ENCODE data around the gene ATXN7L3B.
"Not testable (repeated sequence)": the region's sequence is repeated elsewhere in the genome, so short reads cannot be mapped to it uniquely, and the experiment has no call there.

The ATXN7L3B gene, protein sequence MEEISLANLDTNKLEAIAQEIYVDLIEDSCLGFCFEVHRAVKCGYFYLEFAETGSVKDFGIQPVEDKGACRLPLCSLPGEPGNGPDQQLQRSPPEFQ

DNA sequence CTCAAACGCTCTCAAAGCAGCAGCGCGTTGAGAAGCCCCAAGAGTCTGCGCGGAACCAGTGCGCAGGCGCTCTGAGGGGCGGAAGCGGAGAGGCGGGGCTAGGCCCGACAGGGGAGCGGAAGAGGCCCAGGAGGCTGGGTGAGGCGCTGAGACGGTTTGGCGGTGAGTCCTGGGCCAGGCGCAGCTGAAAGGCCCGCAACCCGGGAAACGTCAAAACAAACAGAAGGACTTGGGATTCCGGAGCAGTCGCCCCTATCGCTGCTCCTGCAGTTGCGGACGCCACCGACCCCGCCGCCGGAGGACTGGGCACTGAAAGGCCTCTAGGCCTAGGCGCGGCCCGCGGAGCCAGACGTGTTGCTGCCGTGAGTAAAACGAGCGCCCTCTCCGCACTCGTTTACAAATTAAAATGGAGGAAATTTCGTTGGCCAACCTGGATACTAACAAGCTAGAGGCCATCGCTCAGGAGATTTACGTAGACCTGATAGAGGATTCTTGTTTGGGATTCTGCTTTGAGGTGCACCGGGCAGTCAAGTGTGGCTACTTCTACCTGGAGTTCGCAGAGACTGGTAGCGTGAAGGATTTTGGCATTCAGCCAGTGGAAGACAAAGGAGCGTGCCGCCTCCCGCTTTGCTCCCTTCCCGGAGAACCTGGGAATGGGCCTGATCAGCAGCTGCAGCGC, at the start of gene ATXN7L3B:
ATXN7L3B (plus strand) TSS at position 129 of the 679 bp plus-strand sequence; CDS start at position 407, 278 bp downstream.
- peak; percentile 69 for DNase-seq (ENCODE audit: low read depth)

DNA sequence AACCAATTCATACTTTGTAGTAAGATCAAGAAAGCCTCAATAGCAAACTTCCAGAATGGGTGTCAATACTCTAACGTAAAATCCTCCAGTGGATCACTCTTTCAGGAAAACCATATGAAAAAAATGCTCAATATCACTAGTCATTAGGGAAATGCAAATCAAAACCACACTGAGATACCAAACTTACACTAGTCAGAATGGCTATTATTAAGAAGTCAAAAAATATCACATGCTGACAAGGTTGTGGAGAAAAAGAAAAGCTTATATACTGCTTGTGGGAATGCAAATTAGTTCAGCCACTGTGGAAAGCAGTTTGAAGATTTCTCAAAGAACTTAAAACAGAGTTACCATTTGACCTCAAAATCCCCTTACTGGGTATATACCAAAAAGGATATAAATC, 49.5 kb upstream of the ATXN7L3B start:
- DNase-seq (ENCODE audit: low read depth): no peak

DNA sequence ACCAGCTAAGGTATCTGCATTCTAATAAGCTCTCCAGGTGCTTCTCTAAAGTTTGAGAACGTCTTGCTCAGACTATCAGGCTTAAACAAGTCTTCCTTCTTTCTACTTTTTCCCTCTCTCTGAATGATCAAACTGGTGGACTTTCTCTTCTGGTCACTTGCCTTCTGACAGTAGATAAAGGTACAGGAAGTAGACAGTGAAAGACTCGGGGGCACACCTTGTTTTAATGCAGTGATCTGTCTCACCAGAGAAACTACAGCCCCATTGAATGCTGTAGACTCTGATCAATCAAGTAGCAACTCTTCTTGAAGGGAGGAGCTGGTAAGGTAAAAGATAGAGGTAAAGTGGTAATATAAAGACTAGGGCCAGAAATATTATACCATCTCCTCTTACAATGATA, 48.1 kb upstream of the ATXN7L3B start:
- DNase-seq (ENCODE audit: low read depth): no peak

DNA sequence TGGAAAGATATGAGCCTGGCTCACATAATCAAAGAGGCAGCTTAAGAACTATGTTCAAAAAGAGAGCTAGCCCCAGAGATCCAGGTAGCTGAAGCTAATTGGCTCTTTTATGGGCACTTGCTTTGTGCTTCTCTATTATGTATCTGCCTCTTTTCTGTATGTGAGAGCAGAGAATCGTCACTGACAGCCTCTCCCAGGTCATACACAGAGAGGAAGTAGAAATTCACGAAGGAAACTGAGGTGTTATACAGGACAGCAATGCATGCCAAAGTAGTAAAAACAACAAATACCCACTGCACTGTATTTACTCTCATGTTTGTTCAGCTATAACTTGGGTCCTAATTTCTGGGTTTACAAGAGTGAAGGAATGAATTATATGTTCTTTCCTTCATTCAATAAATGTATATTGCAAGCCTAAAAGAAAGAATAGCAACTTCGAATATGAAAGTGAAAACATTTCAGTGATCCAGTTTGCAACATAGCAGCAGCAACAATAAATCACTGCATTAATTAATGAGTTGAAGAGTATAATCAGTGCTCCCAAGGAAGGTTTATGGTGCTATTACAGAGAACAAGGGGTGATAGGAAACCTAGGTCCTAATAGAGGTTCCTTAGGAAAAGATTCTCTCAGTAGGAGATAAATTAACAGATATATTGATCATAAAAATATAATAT, 47.1 kb upstream of the ATXN7L3B start:
- DNase-seq (ENCODE audit: low read depth): no peak

DNA sequence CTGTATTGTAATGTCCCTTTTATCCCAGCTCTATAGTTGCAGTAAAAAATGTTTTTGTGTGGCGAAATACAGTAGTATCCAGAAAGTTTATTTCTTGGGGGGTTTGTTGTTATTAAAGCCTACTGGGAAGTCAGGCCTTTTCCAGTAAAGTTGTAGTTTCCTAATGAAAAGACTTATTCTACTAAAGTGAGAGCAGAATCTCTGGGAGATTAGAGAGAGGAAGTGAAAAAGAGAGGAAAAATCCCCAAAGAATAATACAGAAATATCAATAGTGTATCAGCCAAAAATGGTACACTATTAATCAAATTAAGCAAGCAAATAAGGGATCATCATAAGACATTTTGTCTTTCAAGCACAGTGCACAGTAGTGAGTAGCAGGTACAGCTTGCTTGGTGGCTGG, 46.3 kb upstream of the ATXN7L3B start:
- no peak for DNase-seq (ENCODE audit: low read depth)

DNA sequence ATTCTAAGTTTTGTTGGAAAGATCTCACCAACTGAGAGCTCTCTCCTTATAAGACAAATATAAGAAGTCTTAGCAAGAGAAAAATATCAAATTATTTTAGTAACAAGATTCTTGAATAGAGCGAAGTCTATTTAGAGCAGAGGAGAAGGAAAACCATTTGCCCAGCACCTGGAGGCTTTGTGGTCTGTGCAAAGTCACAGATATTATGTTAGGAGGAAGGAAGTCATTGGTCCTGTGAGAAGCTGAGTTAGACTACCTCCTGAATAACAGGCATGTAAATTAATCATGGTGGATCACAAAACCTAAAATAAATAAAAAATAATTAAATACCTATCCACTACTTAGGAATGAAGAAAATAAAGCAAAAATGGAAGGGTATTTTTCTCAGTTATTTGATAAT, 38.4 kb upstream of the ATXN7L3B start:
- DNase-seq (ENCODE audit: low read depth): no peak

DNA sequence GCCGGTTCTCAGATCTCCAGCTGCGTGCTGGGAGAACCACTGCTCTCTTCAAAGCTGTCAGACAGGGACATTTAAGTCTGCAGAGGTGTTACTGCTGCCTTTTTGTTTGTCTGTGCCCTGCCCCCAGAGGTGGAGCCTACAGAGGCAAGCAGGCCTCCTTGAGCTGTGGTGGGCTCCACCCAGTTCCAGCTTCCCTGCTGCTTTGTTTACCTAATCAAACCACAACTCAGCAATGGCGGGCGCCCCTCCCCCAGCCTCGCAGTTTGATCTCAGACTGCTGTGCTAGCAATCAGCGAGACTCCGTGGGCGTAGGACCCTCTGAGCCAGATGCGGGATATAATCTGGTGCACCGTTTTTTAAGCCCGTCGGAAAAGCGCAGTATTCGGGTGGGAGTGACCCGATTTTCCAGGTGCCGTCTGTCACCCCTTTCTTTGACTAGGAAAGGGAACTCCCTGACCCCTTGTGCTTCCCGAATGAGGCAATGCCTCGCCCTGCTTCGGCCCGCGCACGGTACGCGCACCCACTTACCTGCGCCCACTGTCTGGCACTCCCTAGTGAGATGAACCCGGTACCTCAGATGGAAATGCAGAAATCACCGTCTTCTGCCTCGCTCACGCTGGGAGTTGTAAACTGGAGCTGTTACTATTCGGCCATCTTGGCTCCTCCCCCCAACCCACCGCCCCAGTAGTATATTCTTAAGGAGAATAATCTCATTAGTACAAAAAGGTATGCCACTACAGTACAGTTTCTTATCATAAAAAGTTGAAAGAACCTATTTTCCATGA, 28.6 kb upstream of the ATXN7L3B start:
- not testable (repeated sequence) for DNase-seq (ENCODE audit: low read depth)

DNA sequence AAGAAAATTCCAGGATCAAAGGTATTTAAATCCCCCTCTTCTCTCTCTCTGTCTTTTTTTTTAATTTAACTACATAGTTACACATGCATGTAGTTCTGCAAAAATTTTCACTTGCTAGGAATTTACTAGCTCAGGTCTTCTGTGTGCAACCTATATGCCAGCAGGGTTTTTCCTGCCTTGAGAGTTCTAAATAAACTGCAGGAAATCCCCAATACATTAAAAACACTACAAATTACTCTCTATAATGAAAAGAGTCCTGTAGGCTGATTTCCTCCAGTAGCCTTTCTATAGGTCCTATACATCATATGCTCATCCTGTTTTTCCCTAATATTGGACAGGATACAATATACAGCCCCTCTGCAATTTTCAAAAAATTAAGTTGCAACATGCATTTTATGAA, 27.7 kb upstream of the ATXN7L3B start:
- DNase-seq (ENCODE audit: low read depth): no peak

DNA sequence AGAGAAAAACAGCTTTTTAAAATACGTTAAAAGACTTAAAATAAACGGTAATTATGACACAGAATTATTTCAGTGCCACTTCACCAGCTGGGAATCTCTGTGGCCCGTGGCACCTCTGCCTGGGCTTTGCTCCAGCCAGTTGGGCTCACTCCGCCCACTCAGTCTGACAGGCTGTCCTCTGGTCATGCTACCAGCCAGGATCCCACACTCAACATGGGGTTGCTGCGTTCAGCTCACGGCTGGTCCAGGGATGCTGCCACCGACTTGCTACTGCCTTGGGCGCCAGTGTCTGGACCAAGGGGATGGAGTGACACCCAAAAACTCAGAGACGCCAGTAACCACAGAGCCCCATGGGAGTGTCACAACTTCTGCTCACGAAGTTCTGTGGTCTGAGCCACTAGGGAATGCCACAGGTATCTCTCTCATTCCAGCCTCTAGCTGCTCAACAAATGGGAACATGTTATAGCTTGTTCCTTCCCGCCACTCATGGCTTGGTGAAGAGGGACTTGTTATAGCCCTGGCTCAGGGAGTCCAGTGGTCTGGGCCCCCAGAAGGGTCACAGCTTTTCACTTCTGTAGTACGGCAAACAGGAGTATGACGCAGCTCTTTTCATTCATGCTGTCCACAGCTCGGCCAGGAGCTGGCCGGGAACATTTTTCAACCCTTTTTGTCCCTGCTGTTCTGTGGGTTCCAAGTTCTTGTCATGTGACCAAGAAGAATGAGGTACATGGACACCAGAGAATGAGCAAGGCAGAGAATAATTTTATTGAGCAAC, 23.4 kb upstream of the ATXN7L3B start:
- no peak for DNase-seq (ENCODE audit: low read depth)

DNA sequence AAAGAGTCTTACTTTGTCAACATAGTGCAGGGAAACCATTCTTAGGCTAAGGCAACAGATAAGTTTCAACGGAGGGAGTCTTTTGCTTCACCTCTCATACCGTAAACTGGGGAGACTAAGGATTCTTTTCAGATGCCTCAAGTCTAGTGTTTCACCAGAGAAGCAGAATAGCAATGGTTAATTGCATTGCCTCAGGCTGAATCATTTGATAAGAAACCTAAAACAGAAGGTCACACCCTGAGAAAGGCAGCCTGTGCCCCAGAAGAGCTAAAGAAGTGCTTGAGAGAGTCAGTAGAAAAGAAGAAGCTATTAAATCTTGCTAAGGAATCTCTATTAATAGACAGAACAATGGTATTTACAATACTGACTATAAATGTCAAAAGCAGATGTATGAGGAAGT, 21.8 kb upstream of the ATXN7L3B start:
- no peak for DNase-seq (ENCODE audit: low read depth)

DNA sequence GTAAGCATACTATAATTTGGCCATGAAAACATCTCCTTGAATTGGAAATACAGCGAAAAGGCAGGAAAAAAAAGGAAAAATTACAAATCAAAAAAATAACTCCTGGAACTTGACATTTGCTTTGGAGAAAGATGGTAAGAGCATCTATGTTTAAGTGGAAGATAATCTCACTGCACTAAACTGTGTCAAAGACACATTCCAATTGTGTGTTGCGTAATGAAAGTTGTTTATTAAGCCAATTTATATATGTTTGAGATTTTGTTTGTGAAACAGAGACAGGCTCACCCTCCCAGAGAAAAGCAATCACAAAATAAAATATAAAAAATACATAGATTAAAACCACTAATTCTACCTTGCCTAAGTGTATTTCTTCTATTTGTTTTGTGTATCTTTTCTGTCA, 11.1 kb upstream of the ATXN7L3B start:
- DNase-seq (ENCODE audit: low read depth): no peak

DNA sequence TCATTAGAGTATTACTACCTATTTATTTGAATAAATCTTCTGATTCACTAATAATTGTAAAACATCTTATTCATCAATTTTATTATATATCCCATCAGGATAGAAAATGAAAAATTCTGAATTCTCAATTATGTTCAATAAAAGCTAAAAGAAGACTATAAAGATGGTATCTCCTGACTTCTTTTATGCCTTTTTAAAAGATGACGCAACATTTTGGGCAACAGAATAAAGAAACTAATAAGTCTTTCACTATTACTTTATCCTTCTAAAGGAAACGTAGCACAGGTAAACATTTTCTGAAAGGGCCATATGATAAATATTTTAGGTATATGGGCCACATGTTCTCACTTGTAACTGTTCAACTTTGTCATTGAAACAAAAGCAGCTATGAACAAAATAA, 10.1 kb upstream of the ATXN7L3B start:
- DNase-seq (ENCODE audit: low read depth): no peak

DNA sequence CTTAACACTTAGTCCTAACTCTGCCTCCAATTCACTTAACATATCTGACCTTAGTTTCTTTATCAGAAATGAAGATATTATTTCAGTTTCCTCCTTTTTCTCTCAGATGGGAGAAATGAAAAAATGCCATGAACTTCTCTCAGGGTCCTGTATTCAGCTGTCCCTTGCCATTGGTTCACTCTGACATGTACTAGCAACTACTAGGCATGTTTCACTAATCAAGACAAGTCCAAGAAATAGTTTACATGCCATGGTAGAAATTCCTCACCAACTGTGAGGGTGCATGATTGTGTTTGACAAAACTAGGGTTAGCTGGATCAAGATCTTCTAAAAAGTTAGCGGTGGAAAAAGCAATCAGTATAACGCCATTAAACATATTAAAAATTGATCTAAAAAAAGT, 7.0 kb upstream of the ATXN7L3B start:
- DNase-seq (ENCODE audit: low read depth): no peak

DNA sequence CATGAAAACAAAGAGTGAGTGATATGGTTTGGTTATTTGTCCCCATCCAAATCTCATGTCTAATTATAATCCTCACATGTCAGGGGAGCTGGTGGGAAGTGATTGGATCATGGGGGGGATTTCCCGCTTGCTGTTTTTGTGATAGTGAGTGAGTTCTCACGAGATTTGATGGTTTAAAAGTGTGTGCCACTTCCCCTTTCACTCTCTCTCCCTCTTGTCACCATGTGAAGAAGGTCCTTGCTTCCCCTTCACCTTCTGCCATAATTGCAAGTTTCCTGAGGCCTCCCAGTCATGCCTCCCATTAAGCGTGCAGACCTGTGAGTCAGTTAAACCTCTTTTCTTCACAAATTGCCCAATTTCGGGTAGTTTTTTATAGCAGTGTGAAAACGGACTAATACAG, 2.1 kb upstream of the ATXN7L3B start:
- no peak for DNase-seq (ENCODE audit: low read depth)

DNA sequence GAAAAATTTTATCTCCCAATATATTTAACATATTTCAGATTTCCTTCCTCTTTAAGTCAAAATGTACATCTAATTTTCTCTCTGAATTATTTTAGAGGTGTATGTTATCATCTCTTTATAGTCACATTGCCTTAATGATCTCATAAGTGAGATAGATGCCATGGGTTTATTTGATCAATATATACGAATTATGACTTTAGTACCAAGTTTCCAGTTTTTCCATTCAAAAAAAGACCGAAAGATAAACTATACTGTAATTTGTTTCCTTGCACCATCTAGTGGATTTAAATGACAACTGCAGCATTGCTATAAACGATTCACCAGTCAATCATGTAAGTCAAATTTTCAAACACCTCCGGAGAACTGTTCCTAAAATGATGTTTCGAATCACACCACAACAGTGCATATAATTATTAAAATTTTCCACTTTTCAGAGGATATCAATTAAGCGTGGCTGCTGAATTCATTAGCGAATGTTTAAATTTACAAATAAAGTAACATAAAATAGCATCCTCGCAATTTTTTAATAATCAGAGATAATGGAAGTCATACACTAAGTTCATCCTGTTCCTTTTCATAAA, 419 bp upstream of the ATXN7L3B start:
- peak; percentile 12 for DNase-seq (ENCODE audit: low read depth)

DNA sequence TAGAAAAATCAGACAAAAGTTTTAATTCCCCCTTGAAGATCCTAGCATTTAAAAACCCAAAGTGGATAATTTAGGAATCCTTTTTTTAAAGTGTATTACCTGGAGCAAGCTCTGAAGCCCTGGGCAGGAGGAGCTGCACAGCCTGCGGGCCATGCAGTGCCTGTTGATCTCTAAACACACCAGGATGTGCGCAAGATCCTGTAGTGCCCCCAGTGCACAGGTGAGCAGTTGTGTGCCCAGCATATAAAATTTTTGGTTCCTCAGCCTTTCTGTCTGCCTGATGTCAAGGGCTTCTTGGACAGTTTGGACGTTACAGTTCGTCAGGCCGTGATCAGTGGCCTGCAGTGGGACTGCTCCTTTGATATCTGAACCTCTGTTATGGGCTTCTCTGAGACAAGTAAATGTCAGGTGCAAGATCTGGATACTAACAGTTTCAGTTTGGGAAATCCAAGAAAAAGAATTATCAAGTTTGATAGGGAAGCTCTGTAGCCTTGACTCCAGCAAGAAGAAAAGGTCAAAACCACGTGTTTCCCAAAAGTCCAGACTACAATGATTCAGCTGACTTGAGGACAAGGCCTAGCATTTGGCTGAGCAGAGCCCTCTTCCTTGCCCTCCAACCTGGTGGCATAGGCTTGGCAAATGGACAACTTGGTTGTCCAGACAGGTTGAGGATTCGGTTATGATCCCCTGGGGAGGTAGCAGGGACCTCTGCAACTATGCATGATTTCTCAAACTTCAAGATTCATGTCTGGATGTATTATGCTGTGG, 1.0 kb downstream of the ATXN7L3B start:
- DNase-seq (ENCODE audit: low read depth): no peak

DNA sequence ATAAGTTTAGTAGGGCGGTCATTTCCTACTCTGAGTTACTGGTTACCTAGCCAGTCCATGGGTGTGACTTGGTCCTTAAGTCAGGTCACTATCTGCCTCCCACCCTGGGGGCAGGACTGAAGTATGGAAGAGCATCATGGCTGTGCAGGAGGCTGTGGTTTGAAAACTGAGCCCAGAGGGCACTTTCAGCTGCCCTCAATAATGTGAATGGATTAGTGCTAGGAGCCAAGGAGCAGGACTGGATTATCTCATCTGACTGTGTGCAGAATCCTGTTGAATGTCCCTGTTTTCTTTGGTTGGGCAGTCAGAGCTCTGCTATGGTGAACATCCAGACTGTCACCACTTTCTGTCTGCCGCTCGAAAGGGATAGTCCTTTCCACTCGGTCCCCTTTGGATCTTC, 1.6 kb downstream of the ATXN7L3B start:
- no peak for DNase-seq (ENCODE audit: low read depth)

DNA sequence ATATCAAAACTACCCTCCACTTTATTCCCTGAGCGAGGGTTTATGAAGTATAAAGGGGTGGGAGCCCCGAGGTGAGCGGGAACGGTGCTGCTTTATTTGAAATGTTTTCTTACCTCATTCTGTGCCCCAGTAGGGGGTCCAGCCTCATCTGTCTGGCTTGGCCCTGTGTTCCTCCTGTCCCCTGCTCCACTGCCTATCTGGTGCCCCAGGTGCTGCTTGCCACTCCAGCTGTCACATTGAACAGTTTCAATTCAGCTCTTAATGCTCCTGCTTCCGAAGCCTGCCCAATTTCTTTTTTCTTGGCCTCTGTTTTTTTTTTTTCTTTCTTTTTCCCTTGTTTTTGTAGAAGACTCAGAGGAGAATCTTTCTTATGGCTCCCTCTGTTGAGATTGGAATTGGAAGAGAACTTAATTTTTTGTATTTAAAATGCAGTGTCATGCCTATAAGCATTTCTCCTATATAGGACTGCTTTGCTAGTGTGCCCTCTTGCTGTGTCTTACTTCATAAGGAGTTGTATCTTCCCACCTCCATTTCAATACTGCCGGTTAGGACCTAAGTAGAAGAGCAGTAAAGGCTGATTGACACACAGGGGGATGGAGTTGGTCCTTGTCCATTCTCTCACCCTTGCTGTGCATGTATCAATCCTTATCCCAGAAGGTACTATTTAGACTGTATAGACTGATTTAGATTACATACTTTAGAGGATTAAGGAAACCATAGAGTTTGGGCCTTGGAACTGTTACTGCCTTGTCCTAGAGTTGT, 2.3 kb downstream of the ATXN7L3B start:
- DNase-seq (ENCODE audit: low read depth): no peak

DNA sequence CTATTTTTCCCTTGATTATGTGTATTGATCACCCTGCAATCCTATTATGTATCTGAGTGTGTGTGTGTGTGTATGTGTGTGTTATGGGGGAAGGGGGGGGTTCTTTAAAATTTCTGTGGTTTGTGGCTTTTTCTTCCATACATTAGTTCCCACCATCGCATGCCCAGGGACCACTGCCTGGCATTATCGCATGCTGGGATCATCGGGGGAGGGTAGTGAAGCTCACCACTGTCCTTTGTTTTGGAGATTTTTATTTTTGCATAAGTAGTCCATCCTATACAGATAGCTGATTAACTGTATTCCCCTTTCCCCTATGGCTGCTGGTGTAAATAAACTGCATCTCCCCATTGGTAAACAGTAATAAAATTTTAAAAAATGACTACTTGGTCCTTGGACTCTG, 3.4 kb downstream of the ATXN7L3B start:
- DNase-seq (ENCODE audit: low read depth): no peak

DNA sequence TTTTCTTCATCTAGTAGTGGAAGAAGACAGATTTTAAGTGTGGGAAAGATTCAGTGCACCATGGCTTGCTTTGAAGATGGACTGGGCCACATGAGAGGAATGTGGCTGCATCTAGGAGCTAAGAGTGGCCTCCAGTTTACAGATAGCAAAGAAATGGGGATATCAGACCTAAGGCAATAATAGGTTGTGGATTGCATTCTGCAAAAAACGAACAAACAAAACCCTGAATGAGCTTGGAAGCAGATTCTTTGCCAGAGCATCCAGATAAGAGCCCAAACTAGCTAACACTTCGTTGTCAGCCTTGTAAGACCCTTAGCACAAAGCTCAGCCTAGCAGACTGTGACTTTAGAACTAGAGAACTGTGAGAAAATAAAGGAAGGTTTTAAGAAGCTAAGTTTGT, 9.6 kb downstream of the ATXN7L3B start:
- DNase-seq (ENCODE audit: low read depth): no peak
